Kidney (tissue), 14 donors: Measurements from ENCODE around the gene ANKS1B. TPM values are rescaled to one million over a fixed set of nuclear protein-coding genes. Genes with fewer than 3 reads are reported as not detected.
"Not testable (repeated sequence)": the region's sequence is repeated elsewhere in the genome, so short reads cannot be mapped to it uniquely, and the experiment has no call there.

ENCODE experiments used
- DNase-seq, 5 donors: peaks; one replicate each; pipeline ENCODE4 v3.0.0-alpha.2; 2013 to 2020
- FAIRE-seq: peaks from 2 replicates; lab custom pipeline; 2012; peaks lifted over from hg19 to GRCh38; lab: Jason Lieb, UNC
- H3K27ac ChIP-seq, 2 donors: one replicate each; pipeline ENCODE4 v1.7.0; 2013; ENCODE audit warnings: low read depth in 2 of 2, low read length in 2 of 2, inconsistent platforms in 1 of 2
- H3K27me3 ChIP-seq: one replicate; pipeline ENCODE4 v1.7.1; 2013; ENCODE audit warnings: low read length, inconsistent platforms; ENCODE audit not compliant: control insufficient read depth, insufficient read depth
- H3K36me3 ChIP-seq, 3 donors: one replicate each; pipeline versions ENCODE4 v1.7.0 to v1.7.1; 2013; ENCODE audit warnings: low read length in 3 of 3, control low read depth in 1 of 3, inconsistent platforms in 1 of 3; ENCODE audit not compliant: insufficient read depth in 3 of 3, control insufficient read depth in 2 of 3
- H3K4me1 ChIP-seq, 3 donors: one replicate each; pipeline versions ENCODE4 v1.7.0 to v1.7.1; 2013; ENCODE audit warnings: low read length in 3 of 3, inconsistent platforms in 1 of 3, low read depth in 1 of 3; ENCODE audit not compliant: control insufficient read depth in 2 of 3, insufficient read depth in 2 of 3
- H3K4me3 ChIP-seq, 3 donors: one replicate each; pipeline versions ENCODE4 v1.7.0 to v1.8.1; 2013; ENCODE audit warnings: low read length in 3 of 3, control low read depth in 1 of 3, inconsistent platforms in 1 of 3
- H3K9ac ChIP-seq, 3 donors: one replicate each; pipeline versions ENCODE4 v1.7.0 to v1.7.1; 2013; ENCODE audit warnings: low read length in 3 of 3, control low read depth in 1 of 3, inconsistent platforms in 1 of 3
- H3K9me3 ChIP-seq, 3 donors: one replicate each; pipeline versions ENCODE4 v1.7.0 to v1.7.1; 2013; ENCODE audit warnings: low read length in 3 of 3, control low read depth in 1 of 3, inconsistent platforms in 1 of 3; ENCODE audit not compliant: control insufficient read depth in 2 of 3, insufficient read depth in 1 of 3
- intact Hi-C: fragments of 100-400 bp; cut with DNase I; formaldehyde crosslinking; loops from one replicate; pipeline ENCODE4 v1.11.1; 2022
- polyA plus RNA-seq: library from polyadenylated mRNA; stranded (reverse); fragments of 350-450 nt; fragmentation: Illumina TruSeq; extraction: RNeasy Lipid Tissue Mini Kit (QIAGEN cat#74804); gene quantifications from one replicate; pipeline ENCODE4 v1.2.3, GENCODE V29; 2014; ENCODE audit warnings: low read depth, low replicate concordance; ENCODE audit not compliant: insufficient read depth
- total RNA-seq: library from RNA; stranded (reverse); fragmentation: NEBNext Ultra II Directional; extraction: Animal tissue kit (Norgen Biotek cat#: 25700); gene quantifications from one replicate; pipeline ENCODE4 v1.2.1, GENCODE V29; 2021
- TF ChIP-seq, protein P1 (sequence below): IDR thresholded peaks from 3 replicates; pipeline ENCODE4 v1.5.1; 2012; ENCODE audit warnings: mild to moderate bottlenecking, moderate library complexity, borderline replicate concordance; ENCODE audit not compliant: insufficient read depth; ENCODE audit errors: extremely low read depth
- donor health status: control.
- donor health status: control.
- donor health status: control.
- donor health status: control.
- donor health status: control.
- donor health status: DM: yes; HTN: yes; CAD: no.
- donor health status: Normal renal cell carcinoma (clear cell type).

The ANKS1B gene
- total and polyA plus RNA-seq, 2 donors from 2014 or later = 1.7 to 5.8 TPM

DNA sequence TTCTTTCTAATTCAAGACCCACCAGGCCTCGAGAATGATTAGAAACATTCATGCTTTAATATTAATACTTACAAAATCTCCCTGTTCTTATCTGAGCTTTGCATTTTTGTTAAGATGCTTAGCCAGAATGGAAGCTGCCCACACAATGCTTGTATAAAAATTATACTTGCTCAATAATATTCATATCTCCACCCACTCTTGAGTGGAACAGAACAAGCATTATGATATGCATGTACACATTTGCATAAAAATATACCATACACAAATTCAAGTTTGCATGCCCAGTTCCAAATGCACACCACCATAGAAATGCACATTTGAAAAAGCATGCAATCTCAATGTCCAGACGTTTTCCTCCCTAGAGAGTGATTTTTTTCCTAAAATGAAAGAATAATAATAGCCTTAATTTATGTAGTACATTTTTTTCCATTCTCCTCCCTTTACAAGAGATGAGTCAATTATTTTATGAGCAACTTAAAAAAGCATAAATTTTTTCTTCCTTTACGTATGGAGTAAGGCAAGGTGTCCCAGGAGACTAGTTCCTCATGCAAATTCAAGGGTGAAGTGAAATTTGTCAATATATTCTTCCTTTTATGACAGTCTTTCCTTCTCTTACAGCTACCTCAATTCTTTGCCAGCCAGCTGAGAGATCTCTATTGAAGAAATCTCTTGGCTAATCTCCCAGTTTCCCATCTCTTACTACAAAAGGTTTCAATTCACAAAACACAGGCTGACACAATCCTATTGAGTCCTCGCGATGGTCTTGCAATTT is 650.3 kb downstream of the ANKS1B start:
- no peak for FAIRE-seq
- no peak for DNase-seq
- no peaks in the 10 kb centered on the region for H3K9me3 ChIP-seq
- H3K4me1 ChIP-seq = no peaks in the 10 kb centered on the region
- H3K27me3 ChIP-seq = no peaks in the 10 kb centered on the region
- TF ChIP-seq, protein P1, sequence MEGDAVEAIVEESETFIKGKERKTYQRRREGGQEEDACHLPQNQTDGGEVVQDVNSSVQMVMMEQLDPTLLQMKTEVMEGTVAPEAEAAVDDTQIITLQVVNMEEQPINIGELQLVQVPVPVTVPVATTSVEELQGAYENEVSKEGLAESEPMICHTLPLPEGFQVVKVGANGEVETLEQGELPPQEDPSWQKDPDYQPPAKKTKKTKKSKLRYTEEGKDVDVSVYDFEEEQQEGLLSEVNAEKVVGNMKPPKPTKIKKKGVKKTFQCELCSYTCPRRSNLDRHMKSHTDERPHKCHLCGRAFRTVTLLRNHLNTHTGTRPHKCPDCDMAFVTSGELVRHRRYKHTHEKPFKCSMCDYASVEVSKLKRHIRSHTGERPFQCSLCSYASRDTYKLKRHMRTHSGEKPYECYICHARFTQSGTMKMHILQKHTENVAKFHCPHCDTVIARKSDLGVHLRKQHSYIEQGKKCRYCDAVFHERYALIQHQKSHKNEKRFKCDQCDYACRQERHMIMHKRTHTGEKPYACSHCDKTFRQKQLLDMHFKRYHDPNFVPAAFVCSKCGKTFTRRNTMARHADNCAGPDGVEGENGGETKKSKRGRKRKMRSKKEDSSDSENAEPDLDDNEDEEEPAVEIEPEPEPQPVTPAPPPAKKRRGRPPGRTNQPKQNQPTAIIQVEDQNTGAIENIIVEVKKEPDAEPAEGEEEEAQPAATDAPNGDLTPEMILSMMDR = no peak
- H3K9ac ChIP-seq = no peak overlapping the region
- intact Hi-C loops = no loop called here
- no peak overlapping the region for H3K4me3 ChIP-seq
- H3K36me3 ChIP-seq = no peaks in the 10 kb centered on the region
- H3K27ac ChIP-seq = no peak overlapping the region

DNA sequence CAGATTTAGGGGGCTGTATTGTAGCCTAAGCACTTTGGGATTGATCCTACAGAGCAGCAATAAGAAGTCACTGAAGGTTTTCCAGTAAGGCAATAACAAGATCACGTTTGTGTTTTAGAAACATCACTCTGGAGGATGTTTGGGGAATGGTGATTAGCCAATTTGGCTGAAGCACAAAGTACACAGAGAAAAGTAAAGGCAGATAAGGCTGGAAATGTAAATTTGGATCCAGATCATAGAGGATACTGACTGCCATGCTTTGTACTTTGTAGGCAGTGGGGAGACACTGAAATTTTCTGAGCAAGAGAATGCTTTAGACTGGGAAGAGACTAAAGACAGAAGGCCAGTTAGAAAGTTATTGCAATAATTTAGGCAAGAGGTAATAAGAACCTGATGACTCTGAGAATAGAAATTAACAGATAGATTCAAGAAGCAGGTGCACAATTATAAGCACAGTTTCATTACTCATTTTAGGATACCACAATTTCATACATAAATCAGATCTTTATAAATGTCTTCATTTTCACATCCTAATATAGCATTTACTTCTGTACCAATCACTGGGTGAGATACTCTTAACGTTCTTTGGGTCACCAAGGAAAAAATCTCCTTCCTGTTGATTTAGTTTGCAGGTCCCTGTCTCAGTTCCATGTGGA is 651.7 kb downstream of the ANKS1B start:
- FAIRE-seq = no peak
- no peak overlapping the region for H3K9ac ChIP-seq

DNA sequence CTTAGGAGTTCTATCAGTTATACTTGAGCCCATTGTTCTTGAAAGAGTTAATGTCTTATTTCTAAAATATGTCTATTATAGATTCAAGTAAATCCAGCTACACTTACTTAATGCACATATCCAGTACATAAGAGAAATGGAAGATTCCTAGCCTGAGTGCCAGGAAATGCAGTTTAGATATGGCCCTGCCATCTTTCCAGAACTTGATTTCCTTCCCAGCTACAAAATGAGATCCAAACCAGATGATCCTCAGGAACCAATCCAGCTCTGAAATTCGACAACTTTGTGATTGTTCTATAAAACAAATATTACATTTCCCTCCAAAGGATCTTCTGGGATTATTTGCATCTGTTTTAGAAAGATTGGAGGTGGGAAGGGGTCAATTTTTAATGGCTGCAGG is 654.5 kb downstream of the ANKS1B start:
- H3K4me1 ChIP-seq = no peaks in the 10 kb centered on the region
- H3K9ac ChIP-seq = no peak overlapping the region
- no peaks in the 10 kb centered on the region for H3K9me3 ChIP-seq
- TF ChIP-seq, protein P1 = no peak
- FAIRE-seq (no peak), DNase-seq (no peak)
- no peaks in the 10 kb centered on the region for H3K36me3 ChIP-seq
- H3K27ac ChIP-seq = no peak overlapping the region
- intact Hi-C loops = no loop called here
- H3K27me3 ChIP-seq = no peaks in the 10 kb centered on the region
- no peak overlapping the region for H3K4me3 ChIP-seq

More for the DNA sequence above, 651.7 kb downstream of the ANKS1B start:
- no peak overlapping the region for H3K4me3 ChIP-seq
- no peaks in the 10 kb centered on the region for H3K9me3 ChIP-seq
- H3K4me1 ChIP-seq = no peaks in the 10 kb centered on the region
- intact Hi-C loops = no loop called here
- no peaks in the 10 kb centered on the region for H3K36me3 ChIP-seq
- no peak for DNase-seq
- no peak overlapping the region for H3K27ac ChIP-seq
- no peaks in the 10 kb centered on the region for H3K27me3 ChIP-seq
- TF ChIP-seq, protein P1 = no peak

DNA sequence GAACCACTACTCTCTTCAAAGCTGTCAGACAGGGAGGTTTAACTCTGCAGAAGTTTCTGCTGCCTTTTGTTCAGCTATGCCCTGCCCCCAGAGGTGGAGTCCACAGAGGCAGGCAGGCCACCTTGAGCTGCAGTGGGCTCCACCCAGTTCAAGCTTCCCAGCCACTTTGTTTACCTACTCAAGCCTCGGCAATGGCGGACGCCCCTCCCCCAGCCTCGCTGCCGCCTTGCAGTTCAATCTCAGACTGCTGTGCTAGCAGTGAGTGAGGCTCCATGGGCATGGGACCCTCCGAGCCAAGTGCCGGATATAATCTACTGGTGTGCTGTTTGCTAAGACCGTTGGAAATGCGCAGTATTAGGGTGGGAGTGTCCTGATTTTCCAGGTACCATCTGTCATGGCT is 663.5 kb downstream of the ANKS1B start:
- H3K9me3 ChIP-seq, H3K27ac ChIP-seq, H3K4me1 ChIP-seq, intact Hi-C loops, H3K27me3 ChIP-seq, H3K36me3 ChIP-seq, H3K9ac ChIP-seq, FAIRE-seq, H3K4me3 ChIP-seq, DNase-seq: not testable (repeated sequence)
